Measurements from ENCODE around the gene MSH5. TPM values are rescaled to one million over a fixed set of nuclear protein-coding genes. Genes with fewer than 3 reads are reported as not detected.
A peak's percentile ranks its signal among the peaks of the same experiment; 100 is the strongest.
"Not testable (repeated sequence)": the region's sequence is repeated elsewhere in the genome, so short reads cannot be mapped to it uniquely, and the experiment has no call there.

MSH5 gene
- total RNA-seq, 2 experiments from 2014 or later = 13.6 to 13.7 TPM

GRCh38 chr6:31805939-31806469, 66.2 kb downstream of the MSH5 start:
- H3K4me1 ChIP-seq (ENCODE audit: insufficient read depth, low read length) = peaks cover 28% of the 10 kb centered on the region
- no peaks in the 10 kb centered on the region for H3K9me3 ChIP-seq (ENCODE audit: control insufficient read depth in 1 of 2, insufficient read depth in 1 of 2, low read length in 2 of 2)
- Mint-ChIP-seq H3K4me1 (ENCODE audit: low read depth) (peaks cover 30% of the 10 kb centered on the region), H3K36me3 (ENCODE audit: low read depth) (peaks cover 31% of the 10 kb centered on the region), H3K27me3 (no peaks in the 10 kb centered on the region), H3K9me3 (no peaks in the 10 kb centered on the region), H3K4me3 (peak overlapping the region; percentile 86), H3K27ac (peak overlapping the region; percentile 87)
- H3K4me3 ChIP-seq (ENCODE audit: low read length) = peak overlapping the region; percentile 70
- TF ChIP-seq CTCF (IDR thresholded peaks at IDR 0.05) = no peak
- ChIA-PET POLR2A (interaction anchor here (1.0 to 2.4 kb wide), 19 partner anchors 8 to 1765 kb away, joined by 3 to 29 read pairs (median 8); partner anchors contain the start of genes ABHD16A, CLIC1, DDAH2 and DDX39B), CTCF (interaction anchor here (0.8 to 4.9 kb wide), 8 partner anchors 8 to 77 kb away, joined by 3 to 27 read pairs (median 4); partner anchors contain the start of genes DDAH2, HSPA1A, HSPA1L and MSH5)
- DNase-seq = peak in 1 of 14 experiments; percentile 25
- H3K27ac ChIP-seq (ENCODE audit: low read depth in 1 of 2, low read length in 2 of 2) = peak overlapping the region; percentile 78 to 83
- peaks cover 19% of the 10 kb centered on the region for H3K36me3 ChIP-seq (ENCODE audit: insufficient read depth, low read length)
- intact Hi-C loops (cut with DNase I, micrococcal nuclease) = loop anchor here in 1 of 2 experiments (2.0 kb wide), 1 partner anchor 17 kb away; no protein-coding TSS in a partner anchor
- no peak for ATAC-seq (ENCODE audit: poor library complexity)
- H3K27me3 ChIP-seq (ENCODE audit: control insufficient read depth in 1 of 2, insufficient read depth in 2 of 2, low read length in 2 of 2) = no peaks in the 10 kb centered on the region

DNA sequence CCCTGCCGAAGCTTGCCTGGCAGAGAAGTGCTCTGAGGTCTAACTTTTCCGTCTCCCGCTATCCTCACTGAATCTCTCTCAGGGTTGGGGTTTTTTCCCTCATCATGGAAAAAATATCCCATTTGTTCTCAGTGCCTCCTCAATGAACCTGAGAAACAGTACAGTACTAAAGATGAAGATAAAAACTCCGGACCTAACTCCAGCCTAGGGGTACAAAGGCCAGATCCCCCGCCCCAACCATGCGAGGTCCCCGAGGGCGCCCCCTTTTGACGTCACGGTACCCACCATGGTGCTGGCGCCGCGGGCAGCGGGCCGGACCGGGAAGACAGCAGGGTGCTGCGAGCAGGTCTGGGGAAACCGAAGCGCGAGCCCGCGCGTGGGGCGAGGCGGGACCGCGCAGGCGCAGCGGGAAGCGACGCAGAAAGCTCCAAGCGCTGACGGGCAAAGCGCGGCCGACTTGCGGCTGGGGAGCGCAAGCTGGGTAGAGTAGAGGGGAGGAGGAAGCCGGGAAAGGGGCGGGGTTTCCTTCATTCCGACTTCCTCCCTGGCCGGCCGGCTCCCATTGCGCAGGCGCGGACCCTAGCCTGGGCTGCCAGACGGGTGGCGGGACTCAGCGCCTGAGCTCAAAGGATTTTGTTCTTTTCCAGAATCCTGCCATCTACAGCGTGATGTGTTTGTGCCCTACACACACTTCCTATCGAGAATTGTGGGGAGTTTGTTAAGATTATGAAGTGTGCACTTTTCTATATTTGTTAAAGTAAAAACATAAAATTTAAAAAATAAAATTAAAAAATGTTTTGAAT, 66.9 kb downstream of the MSH5 start, which contains the start of gene LSM2:
TSS of gene LSM2 (minus strand) at position 497 of the 803 bp plus-strand sequence. CDS start at position 288, 209 bp downstream.
- peak; percentile 99 for ATAC-seq (ENCODE audit: poor library complexity)
- intact Hi-C loops (cut with DNase I, micrococcal nuclease) = loop anchor here in 1 of 2 experiments (2.0 kb wide), 1 partner anchor 16 kb away; no protein-coding TSS in a partner anchor
- Histone ChIP-seq H3K4me3 (ENCODE audit: low read length) (peak within 1 kb of the TSS; percentile 70), H3K27me3 (ENCODE audit: control insufficient read depth in 1 of 2, insufficient read depth in 2 of 2, low read length in 2 of 2) (no peaks in the 10 kb centered on the region), H3K4me1 (ENCODE audit: insufficient read depth, low read length) (peaks cover 28% of the 10 kb centered on the region), H3K9me3 (ENCODE audit: control insufficient read depth in 1 of 2, insufficient read depth in 1 of 2, low read length in 2 of 2) (no peaks in the 10 kb centered on the region), H3K36me3 (ENCODE audit: insufficient read depth, low read length) (peaks cover 22% of the 10 kb centered on the region), H3K27ac (ENCODE audit: low read depth in 1 of 2, low read length in 2 of 2) (peak within 1 kb of the TSS; percentile 78 to 83)
- no peak for TF ChIP-seq CTCF (IDR thresholded peaks at IDR 0.05)
- CTCF ChIA-PET = interaction anchor here (0.6 to 4.9 kb wide), 13 partner anchors 8 to 78 kb away, joined by 3 to 27 read pairs (median 4); partner anchors contain the start of genes CLIC1, DDAH2, HSPA1A and HSPA1L
- Mint-ChIP-seq H3K4me3 (peak within 1 kb of the TSS; percentile 86), H3K9me3 (no peaks in the 10 kb centered on the region), H3K27ac (peak within 1 kb of the TSS; percentile 87), H3K27me3 (no peaks in the 10 kb centered on the region), H3K36me3 (ENCODE audit: low read depth) (peaks cover 30% of the 10 kb centered on the region), H3K4me1 (ENCODE audit: low read depth) (peaks cover 34% of the 10 kb centered on the region)
- peak; percentile 93 to 99 (median 96) for DNase-seq
- POLR2A ChIA-PET = interaction anchor here (0.8 to 2.4 kb wide), 29 partner anchors 9 to 1764 kb away, joined by 3 to 29 read pairs (median 5); partner anchors contain the start of genes ABHD16A, BAG6, CLIC1 and DDAH2

GRCh38 chr6:31808599-31808998, 68.8 kb downstream of the MSH5 start:
- H3K27me3 Mint-ChIP-seq; H3K4me3 ChIP-seq (ENCODE audit: low read length); H3K9me3 Mint-ChIP-seq; DNase-seq; H3K9me3 ChIP-seq (ENCODE audit: control insufficient read depth in 1 of 2, insufficient read depth in 1 of 2, low read length in 2 of 2); ATAC-seq (ENCODE audit: poor library complexity); H3K27me3 ChIP-seq (ENCODE audit: control insufficient read depth in 1 of 2, insufficient read depth in 2 of 2, low read length in 2 of 2); H3K27ac ChIP-seq (ENCODE audit: low read depth in 1 of 2, low read length in 2 of 2); intact Hi-C loops (cut with DNase I, micrococcal nuclease); H3K27ac Mint-ChIP-seq; POLR2A ChIA-PET: not testable (repeated sequence)
- peaks cover 43% of the 10 kb centered on the region for H3K4me1 Mint-ChIP-seq (ENCODE audit: low read depth)
- Histone ChIP-seq H3K4me1 (ENCODE audit: insufficient read depth, low read length) (peaks cover 45% of the 10 kb centered on the region), H3K36me3 (ENCODE audit: insufficient read depth, low read length) (peaks cover 18% of the 10 kb centered on the region)
- CTCF ChIA-PET = interaction anchor here (1.9 to 4.9 kb wide), 2 partner anchors 9 to 13 kb away, joined by 5 to 27 read pairs; partner anchors contain the start of gene VARS1
- H3K36me3 Mint-ChIP-seq (ENCODE audit: low read depth) = peaks cover 22% of the 10 kb centered on the region
- peak overlapping the region; percentile 11 for H3K4me3 Mint-ChIP-seq

Data from CD4-positive, alpha-beta T cell (primary cell).